NCI-H2196 (cell line): ENCODE data around the gene CRIP3.
"Not testable (repeated sequence)": the region's sequence is repeated elsewhere in the genome, so short reads cannot be mapped to it uniquely, and the experiment has no call there.

Experiments used
- DNase-seq: peaks from one replicate; lab custom pipeline; 2025; ENCODE audit not compliant: unreplicated experiment; lab: John Stamatoyannopoulos, UW

CRIP3 gene

GRCh38 chr6:43307451-43308100, 1.1 kb downstream of the CRIP3 start:
- no peak for DNase-seq

DNA sequence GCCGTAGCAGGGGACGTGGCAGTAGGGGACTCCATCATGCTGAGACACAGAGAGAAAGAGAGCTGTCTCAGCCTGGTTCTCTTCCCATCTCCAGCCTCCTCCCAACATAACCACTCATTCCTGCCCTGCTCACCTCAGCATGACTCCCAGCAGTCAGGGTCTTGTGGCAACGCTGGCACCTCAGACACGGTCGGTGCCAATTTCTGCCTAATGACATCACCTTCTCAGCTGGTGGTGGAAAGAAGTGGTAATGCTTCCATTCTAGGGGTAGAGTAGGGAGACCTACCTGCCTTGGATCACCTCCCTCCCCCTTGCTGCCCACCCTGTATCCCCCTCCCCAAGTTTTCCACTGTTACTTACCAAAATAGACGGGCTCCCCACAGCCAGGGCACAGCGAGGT, 2.5 kb downstream of the CRIP3 start:
- DNase-seq: peak; percentile 17

GRCh38 chr6:43304882-43305281, 3.7 kb downstream of the CRIP3 start:
- no peak for DNase-seq

DNA sequence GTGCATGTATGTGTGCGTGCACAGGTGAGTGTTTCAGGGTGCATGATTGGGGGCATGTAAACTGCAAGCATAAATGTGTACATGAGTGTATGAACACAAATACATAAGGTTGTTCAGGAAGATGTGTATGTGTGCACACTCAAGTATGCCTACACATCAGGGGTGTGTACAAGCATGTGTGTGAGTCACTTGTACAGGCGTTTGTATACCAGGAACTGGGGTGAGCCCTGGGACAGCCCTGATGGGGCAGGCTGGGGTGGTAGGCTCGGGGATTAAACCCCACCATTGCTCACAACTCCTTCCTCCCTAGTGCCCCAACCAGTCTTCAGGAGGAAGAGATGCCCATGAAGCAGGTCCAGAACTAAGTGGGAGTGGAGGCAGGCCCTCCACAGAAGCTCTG, 4.3 kb downstream of the CRIP3 start:
- no peak for DNase-seq

GRCh38 chr6:43303751-43304331, 4.8 kb downstream of the CRIP3 start:
- no peak for DNase-seq

DNA sequence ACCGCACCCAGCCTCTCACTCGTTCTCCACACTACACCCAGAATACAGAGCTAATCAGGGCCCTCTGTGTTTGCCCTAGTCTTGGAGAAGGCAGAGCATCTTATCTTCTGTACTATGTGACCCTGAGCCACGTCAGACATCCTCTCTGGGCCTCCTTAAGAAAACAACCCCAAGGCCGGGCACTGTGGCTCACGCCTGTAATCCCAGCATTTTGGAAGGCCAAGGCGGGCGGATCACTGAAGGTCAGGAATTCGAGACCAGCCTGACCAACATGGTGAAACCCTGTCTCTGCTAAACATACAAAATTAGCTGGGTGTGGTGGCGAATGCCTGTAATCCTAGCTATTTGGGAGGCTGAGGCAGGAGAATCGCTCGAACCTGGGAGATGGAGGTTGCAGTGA, 5.6 kb downstream of the CRIP3 start:
- not testable (repeated sequence) for DNase-seq

DNA sequence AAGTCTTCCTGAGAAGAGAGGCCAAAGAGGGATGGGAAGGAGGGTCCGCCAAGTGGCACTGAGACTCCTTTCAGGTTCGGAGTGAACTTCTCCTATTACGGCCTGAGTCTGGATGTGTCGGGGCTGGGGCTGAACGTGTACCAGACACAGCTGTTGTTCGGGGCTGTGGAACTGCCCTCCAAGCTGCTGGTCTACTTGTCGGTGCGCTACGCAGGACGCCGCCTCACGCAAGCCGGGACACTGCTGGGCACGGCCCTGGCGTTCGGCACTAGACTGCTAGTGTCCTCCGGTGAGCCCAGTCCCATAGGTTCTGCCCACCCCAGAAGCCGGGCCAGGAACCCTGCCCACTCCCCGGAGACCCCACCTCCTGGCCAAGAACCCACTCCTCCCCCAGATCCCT, 6.5 kb downstream of the CRIP3 start:
- DNase-seq: no peak

DNA sequence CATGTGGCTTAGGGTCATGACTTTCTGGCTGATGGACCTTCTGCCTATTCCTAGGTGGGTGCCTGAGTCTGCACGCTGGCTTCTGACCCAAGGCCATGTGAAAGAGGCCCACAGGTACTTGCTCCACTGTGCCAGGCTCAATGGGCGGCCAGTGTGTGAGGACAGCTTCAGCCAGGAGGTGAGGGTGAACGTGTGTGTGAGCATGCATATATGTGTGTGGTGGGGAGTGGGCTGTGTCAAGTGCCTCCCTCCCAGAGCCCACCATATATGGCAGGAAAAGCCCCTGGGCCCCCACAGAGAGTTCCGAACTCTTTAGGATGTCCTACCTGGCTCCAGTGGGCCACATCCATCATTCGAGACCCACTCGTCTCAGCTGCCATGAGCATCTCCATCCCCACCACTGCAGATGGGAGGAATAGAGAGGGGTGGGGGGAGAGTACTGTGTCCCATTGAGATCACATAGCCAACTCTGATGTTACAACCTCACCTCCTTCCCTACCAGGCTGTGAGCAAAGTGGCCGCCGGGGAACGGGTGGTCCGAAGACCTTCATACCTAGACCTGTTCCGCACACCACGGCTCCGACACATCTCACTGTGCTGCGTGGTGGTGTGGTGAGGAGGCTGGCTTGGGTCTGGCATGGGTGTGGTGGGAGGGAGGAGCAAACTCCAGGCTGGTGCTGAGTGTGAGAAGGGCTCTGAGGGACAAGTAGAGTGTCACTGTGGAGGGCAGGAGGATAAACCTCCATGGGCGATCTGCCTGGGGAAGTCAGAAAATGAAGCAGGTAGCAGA, 7.3 kb downstream of the CRIP3 start:
- DNase-seq: no peak

DNA sequence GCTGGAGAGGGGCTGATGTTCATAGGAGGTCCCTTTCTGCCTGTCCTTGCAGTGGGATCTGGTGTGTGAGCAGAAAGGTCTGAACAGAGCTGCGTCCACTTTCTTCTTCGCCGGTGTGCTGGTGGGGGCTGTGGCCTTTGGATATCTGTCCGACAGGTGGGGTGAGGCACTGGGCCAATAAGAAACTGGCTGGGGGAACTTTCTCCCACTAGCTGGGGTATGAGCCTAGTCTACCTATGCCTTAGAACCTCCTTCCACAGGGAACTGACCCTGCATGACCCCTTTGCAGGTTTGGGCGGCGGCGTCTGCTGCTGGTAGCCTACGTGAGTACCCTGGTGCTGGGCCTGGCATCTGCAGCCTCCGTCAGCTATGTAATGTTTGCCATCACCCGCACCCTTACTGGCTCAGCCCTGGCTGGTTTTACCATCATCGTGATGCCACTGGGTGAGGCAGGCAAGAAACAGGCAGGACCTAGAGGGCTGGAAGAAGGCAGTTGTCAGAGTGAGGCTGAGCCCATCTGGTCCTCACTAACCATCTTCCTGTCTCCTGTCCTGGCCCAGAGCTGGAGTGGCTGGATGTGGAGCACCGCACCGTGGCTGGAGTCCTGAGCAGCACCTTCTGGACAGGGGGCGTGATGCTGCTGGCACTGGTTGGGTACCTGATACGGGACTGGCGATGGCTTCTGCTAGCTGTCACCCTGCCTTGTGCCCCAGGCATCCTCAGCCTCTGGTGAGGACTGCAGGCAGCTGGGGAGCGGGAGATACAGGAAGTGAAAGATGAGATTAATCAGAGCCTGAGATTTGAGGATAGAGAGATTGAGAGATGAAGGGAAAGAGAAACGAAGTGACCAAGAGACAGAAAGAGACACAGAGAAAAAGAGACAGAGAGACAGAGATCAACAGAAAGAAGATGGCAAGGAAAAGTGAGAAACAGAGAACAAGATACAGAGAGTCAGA, 9.0 kb downstream of the CRIP3 start:
- DNase-seq: no peak

- no peak for DNase-seq
Measured at GRCh38 chr6:43298565-43299337, 9.9 kb downstream of the CRIP3 start.

- peak; percentile 57 for DNase-seq
Measured at GRCh38 chr6:43297644-43298564, 10.7 kb downstream of the CRIP3 start, which contains the start of gene SLC22A7. Gene SLC22A7, plus strand, starts transcription at chr6:43298260. Its CDS starts 99 bp downstream, at chr6:43298359.

DNA sequence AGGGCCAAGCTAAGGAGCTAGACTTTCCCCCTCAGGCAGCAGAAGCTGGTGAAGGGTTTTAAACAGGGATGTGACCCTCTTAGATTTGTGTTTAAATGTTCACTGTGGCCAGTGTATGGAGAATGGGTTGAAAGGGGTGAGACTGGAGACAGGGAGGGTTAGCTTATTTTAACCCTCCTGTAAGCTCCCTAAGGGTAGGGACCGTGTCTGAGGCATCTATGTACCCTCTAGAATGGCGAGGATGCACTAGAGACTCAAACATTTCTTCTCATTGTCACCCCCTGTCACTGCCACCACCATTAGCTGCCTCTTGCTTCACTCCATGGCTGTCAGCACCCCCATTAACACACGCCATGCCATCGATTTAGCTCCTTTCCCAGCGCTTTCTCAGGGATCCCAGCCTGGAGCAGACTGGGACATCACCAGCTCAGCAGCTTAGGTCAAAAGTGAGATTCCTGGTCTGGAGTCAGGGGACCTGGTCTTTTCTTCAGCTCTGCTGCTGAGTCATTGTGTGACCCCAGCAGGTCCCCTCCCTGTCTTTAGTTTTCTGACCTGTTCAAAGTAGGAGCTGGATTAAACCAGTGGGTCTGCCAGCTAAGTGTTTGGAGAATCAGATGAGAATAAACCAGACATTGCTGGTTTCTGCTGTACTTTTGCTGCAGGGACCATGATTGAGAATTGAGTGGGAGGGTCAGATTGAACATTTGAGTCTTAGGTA, 11.7 kb downstream of the CRIP3 start:
- DNase-seq: no peak

GRCh38 chr6:43295456-43295855, 13.2 kb downstream of the CRIP3 start:
- no peak for DNase-seq

- DNase-seq: no peak
Measured at GRCh38 chr6:43294536-43294935, 14.1 kb downstream of the CRIP3 start.

- DNase-seq: no peak
Measured at GRCh38 chr6:43293698-43294097, 14.9 kb downstream of the CRIP3 start.

GRCh38 chr6:43292763-43293318, 15.8 kb downstream of the CRIP3 start:
- DNase-seq: no peak

DNA sequence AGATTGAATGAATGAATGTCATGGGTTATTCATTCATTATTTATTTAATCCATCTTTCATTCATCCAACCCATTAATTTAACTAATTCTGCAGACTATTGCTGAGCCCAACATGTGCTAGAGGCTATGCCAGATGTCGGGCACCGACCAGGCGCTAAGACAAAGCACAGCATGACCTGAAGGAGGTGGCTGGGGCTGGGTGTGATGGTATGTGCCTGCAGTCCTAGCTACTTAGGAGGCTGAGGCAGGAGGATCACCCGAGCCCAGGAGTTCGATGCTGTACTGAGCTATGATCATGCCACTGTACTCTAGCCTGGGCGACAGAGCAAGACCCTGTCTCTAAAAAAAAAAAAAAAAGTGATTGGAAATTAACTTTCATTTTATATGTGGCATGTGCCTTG, 16.3 kb downstream of the CRIP3 start:
- DNase-seq: no peak

GRCh38 chr6:43291708-43292107, 16.9 kb downstream of the CRIP3 start:
- DNase-seq: no peak
